ENCODE results near the gene KIF25.
"Not testable (repeated sequence)": the region's sequence is repeated elsewhere in the genome, so short reads cannot be mapped to it uniquely, and the experiment has no call there.

Gene KIF25

DNA sequence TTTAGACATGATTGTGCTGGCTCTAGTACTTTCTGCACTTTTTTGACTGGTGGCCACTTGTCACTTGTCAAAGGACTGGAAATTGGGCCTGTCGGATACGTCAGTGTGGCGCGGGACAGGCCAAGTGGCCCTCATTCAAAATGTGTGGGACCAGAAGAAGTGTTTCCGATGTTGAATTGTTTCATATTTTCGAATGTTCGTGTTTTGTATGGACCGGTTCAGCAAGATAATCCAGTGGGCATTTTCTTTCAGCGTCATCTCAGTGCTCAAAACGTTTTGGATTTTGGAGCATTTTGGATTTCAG, 3.5 kb downstream of the KIF25 start:
- TF ChIP-seq, protein P1, sequence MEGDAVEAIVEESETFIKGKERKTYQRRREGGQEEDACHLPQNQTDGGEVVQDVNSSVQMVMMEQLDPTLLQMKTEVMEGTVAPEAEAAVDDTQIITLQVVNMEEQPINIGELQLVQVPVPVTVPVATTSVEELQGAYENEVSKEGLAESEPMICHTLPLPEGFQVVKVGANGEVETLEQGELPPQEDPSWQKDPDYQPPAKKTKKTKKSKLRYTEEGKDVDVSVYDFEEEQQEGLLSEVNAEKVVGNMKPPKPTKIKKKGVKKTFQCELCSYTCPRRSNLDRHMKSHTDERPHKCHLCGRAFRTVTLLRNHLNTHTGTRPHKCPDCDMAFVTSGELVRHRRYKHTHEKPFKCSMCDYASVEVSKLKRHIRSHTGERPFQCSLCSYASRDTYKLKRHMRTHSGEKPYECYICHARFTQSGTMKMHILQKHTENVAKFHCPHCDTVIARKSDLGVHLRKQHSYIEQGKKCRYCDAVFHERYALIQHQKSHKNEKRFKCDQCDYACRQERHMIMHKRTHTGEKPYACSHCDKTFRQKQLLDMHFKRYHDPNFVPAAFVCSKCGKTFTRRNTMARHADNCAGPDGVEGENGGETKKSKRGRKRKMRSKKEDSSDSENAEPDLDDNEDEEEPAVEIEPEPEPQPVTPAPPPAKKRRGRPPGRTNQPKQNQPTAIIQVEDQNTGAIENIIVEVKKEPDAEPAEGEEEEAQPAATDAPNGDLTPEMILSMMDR (IDR thresholded peaks at IDR 0.05; ENCODE audit: insufficient read depth, low read depth, low read length, missing control alignments): no peak
- DNase-seq (ENCODE audit: low read depth): no peak
- no peak overlapping the region for H3K4me3 ChIP-seq (ENCODE audit: low read depth, low read length)

DNA sequence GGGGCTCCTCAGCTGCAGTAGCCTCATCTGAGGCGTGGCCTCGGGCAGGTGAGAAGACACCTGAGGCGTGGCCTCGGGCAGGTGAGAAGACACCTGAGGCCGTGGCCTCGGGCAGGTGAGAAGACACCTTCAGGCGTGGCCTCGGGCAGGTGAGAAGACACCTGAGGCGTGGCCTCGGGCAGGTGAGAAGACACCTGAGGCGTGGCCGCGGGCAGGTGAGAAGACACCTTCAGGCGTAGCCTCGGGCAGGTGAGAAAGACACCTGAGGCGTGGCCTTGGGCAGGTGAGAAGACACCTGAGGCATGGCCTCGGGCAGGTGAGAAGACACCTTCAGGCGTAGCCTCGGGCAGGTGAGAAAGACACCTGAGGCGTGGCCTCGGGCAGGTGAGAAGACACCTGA, 4.0 kb downstream of the KIF25 start:
- not testable (repeated sequence) for DNase-seq (ENCODE audit: low read depth)

DNA sequence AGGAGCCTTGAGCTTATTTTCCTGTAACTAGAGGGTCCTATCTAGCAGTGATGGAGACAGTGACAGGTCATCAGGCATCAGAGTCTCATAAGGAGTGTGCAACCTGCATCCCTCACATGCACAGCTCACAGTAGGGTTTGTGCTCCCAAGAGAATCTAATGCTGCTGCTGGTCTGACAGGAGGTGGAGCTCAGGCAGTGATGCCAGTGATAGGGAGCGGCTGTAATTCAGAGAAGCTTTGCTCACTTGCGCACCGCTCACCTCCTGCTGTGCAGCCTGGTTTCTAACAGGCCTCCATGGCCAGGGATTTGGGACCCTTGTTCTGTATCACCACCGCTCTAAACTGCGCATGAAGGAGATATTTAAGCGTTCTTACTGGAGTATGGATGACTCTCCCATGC, 5.3 kb downstream of the KIF25 start:
- TF ChIP-seq, protein P1 (IDR thresholded peaks at IDR 0.05; ENCODE audit: insufficient read depth, low read depth, low read length, missing control alignments): no peak
- no peak overlapping the region for H3K4me3 ChIP-seq (ENCODE audit: low read depth, low read length)
- DNase-seq (ENCODE audit: low read depth): no peak

More for the DNA sequence above, 4.0 kb downstream of the KIF25 start:
- not testable (repeated sequence) for H3K4me3 ChIP-seq (ENCODE audit: low read depth, low read length)

DNA sequence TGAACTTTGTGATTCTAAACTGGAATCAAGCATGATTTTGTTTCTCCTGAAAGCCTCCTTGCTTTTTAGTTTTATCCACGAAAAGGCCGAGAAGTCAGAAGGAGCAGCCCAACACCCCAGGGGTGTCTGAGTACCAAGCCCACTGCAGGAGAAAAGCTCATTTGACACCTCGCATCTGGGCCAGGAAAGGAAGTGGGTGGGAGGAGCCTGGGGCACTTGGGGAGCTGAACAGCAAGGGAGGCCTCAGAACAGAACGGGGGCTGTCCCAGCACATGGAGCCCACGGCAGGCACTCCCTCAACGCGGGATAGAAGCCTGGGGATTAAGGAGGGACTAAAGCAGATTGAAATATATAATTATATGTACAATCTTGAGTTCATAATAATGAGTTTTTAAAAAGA, 6.6 kb downstream of the KIF25 start:
- TF ChIP-seq, protein P1 (IDR thresholded peaks at IDR 0.05; ENCODE audit: insufficient read depth, low read depth, low read length, missing control alignments): no peak
- no peak overlapping the region for H3K4me3 ChIP-seq (ENCODE audit: low read depth, low read length)
- DNase-seq (ENCODE audit: low read depth): no peak

DNA sequence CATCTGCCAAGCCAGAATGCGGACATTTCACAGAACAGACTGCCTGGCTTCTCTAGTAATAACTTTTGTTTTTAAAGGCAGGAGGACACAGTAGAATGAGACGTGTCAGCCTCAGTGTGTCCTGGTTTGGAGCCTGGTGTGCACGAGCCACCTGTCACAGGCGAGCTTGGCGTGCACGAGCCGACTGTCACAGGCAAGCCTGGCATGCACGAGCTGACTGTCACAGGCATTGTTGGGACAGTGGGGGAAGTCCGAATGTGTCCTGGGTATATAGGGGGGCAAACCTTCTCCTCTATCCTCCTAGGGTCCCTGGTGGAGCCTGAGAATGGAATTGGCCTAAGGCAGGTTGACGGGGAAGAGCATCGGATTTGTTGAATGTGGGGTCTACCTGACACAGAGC, 7.5 kb downstream of the KIF25 start:
- H3K4me3 ChIP-seq (ENCODE audit: low read depth, low read length): no peak overlapping the region
- TF ChIP-seq, protein P1 (IDR thresholded peaks at IDR 0.05; ENCODE audit: insufficient read depth, low read depth, low read length, missing control alignments): no peak
- no peak for DNase-seq (ENCODE audit: low read depth)

DNA sequence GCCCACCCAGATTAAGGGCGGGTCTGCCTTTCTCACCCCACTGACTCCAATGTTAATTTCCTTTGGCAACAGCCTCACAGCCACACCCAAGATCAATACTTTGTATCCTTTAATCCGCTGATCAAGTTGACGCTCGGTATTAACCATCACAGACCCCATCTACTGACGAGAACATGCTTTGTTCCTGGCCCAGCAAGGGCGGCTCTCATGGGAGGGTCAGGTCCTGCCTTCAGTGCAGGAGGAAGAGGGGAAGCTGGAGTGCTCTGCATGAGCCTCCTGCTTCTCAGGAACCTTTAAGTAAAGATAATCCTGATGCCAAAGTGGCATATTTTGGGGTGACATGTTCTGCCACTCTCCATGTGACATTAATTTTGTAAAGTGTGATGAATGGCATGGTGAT, 8.3 kb downstream of the KIF25 start:
- no peak overlapping the region for H3K4me3 ChIP-seq (ENCODE audit: low read depth, low read length)
- TF ChIP-seq, protein P1 (IDR thresholded peaks at IDR 0.05; ENCODE audit: insufficient read depth, low read depth, low read length, missing control alignments): no peak
- no peak for DNase-seq (ENCODE audit: low read depth)

DNA sequence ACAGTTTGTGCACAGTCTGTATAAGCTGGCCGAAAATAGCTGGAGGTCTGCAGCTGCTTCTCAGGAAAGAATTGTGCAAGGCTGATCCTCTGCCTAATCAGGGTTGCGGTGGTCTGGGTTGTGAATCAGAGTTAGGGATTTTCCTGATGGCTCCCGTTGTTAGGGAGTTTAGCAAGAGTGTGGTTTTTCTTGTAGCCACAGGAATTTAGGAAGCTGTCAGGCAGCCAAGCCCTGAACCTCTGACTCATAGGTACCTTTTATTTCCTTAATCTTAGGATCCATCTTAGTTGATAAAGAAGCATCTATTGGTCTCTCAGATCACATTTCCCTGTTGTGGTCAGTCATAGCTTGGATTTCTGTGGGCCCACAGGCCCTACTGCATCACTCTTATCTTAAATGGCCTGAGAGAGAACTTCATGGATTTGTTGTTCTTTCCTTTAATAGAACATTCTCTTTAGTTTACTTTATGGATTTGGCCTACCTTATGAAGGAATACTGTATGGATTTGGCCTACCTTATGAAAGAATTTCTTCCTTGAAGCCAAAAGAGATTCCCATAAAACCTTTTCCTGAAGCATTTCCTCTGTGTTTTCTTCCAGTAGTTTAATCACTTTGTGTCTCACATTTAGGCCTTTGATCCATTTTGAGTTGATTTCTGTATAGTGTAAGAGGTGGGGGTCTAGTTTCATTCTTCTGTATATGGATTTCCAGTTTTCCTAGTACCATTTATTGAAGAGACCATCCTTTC, 10.3 kb downstream of the KIF25 start:
- H3K4me3 ChIP-seq (ENCODE audit: low read depth, low read length): no peak overlapping the region
- TF ChIP-seq, protein P1 (IDR thresholded peaks at IDR 0.05; ENCODE audit: insufficient read depth, low read depth, low read length, missing control alignments): no peak
- DNase-seq (ENCODE audit: low read depth): no peak

Data from GM12865 (cell line).